CD4-positive, alpha-beta T cell (primary cell): ENCODE measurements around the gene TMA16. TPM values are rescaled to one million over a fixed set of nuclear protein-coding genes. Genes with fewer than 3 reads are reported as not detected.
"Not testable (repeated sequence)": the region's sequence is repeated elsewhere in the genome, so short reads cannot be mapped to it uniquely, and the experiment has no call there.

Experiments
- ATAC-seq: fragments of 200-7000 bp; cut with Tn5 transposase; one replicate; pipeline ENCODE4 v1.10.0; 2022; ENCODE audit warnings: mild to moderate bottlenecking; ENCODE audit not compliant: poor library complexity
- CTCF ChIA-PET: fragments of 350-600 bp; sonication (Branson Sonifier 250); formaldehyde crosslinking; loops from one replicate; lab custom pipeline; 2021; ENCODE audit warnings: antibody characterized with exemption, inconsistent platforms; lab: Charles Lee
- POLR2A ChIA-PET: fragments of 350-600 bp; sonication (Branson Sonifier 250); formaldehyde crosslinking; loops from one replicate; lab custom pipeline; 2021; ENCODE audit warnings: antibody characterized with exemption, inconsistent platforms; lab: Charles Lee
- DNase-seq, 14 experiments: peaks; one replicate each; pipeline ENCODE4 v3.0.0-alpha.2; 2013 to 2020; ENCODE audit warnings: mixed read lengths in 2 of 14
- H3K27ac ChIP-seq, 2 donors: one replicate each; pipeline versions ENCODE4 v1.5.1 to v1.7.0; 2013; ENCODE audit warnings: low read length in 2 of 2, low read depth in 1 of 2, mild to moderate bottlenecking in 1 of 2
- H3K27me3 ChIP-seq, 2 experiments: 1 replicate in 1 of 2; 2 replicates in 1 of 2; pipeline versions ENCODE4 v1.6.1 to v1.7.0; 2013; ENCODE audit warnings: low read length in 2 of 2, control low read depth in 1 of 2, mild to moderate bottlenecking in 1 of 2, moderate library complexity in 1 of 2; ENCODE audit not compliant: insufficient read depth in 2 of 2, control insufficient read depth in 1 of 2
- H3K36me3 ChIP-seq: one replicate; pipeline ENCODE4 v1.6.1; 2013; ENCODE audit warnings: low read length, control low read depth; ENCODE audit not compliant: insufficient read depth
- H3K4me1 ChIP-seq: one replicate; pipeline ENCODE4 v1.6.1; 2013; ENCODE audit warnings: low read length, control low read depth; ENCODE audit not compliant: insufficient read depth
- H3K4me3 ChIP-seq: one replicate; pipeline ENCODE4 v1.5.1; 2013; ENCODE audit warnings: mild to moderate bottlenecking, low read length, moderate library complexity
- H3K9me3 ChIP-seq, 2 experiments: 1 replicate in 1 of 2; 2 replicates in 1 of 2; pipeline versions ENCODE4 v1.6.1 to v1.7.0; 2013; ENCODE audit warnings: low read length in 2 of 2, mild to moderate bottlenecking in 2 of 2, control low read depth in 1 of 2, moderate library complexity in 1 of 2; ENCODE audit not compliant: control insufficient read depth in 1 of 2, insufficient read depth in 1 of 2
- H3K27ac Mint-ChIP-seq: one replicate; pipeline ENCODE4 v1.8.0; 2020; ENCODE audit warnings: mixed read lengths
- H3K27me3 Mint-ChIP-seq: one replicate; pipeline ENCODE4 v1.8.0; 2021; ENCODE audit warnings: mixed read lengths
- H3K36me3 Mint-ChIP-seq: one replicate; pipeline ENCODE4 v1.8.0; 2021; ENCODE audit warnings: low read depth, mixed read lengths
- H3K4me1 Mint-ChIP-seq: one replicate; pipeline ENCODE4 v1.8.0; 2021; ENCODE audit warnings: low read depth, mixed read lengths
- H3K4me3 Mint-ChIP-seq: one replicate; pipeline ENCODE4 v1.8.0; 2020; ENCODE audit warnings: mild to moderate bottlenecking, mixed read lengths
- H3K9me3 Mint-ChIP-seq: one replicate; pipeline ENCODE4 v1.8.0; 2020; ENCODE audit warnings: mixed read lengths
- CTCF ChIP-seq: fragments of 200-600 bp; IDR thresholded peaks from one replicate; pipeline ENCODE4 v1.8.0; 2022; ENCODE audit warnings: antibody characterized with exemption, mild to moderate bottlenecking
- intact Hi-C, 2 experiments: fragments of 100-400 bp; cut with DNase I in 1 of 2; cut with micrococcal nuclease in 1 of 2; formaldehyde crosslinking; loops; one replicate each; pipeline versions ENCODE4 v1.15.1 to v1.9.0; 2023 to 2025; cut with DNase I, micrococcal nuclease
- total RNA-seq, 174 experiments: library from RNA in 2 of 174; stranded (reverse) in 2 of 174; gene quantifications; one replicate each; pipeline ENCODE4 v1.2.3 and lab custom pipeline; 2021 to 2026

TMA16 gene
- total RNA-seq, 2 experiments from 2014 or later, result 6.2 to 6.3 TPM

GRCh38 chr4:163535657-163536056 is 41.2 kb downstream of the TMA16 start:
- DNase-seq (no peak), ATAC-seq (no peak)
- H3K27ac ChIP-seq, result no peak overlapping the region
- no peak for TF ChIP-seq CTCF
- no peaks in the 10 kb centered on the region for H3K9me3 ChIP-seq
- Mint-ChIP-seq H3K9me3 (no peaks in the 10 kb centered on the region), H3K36me3 (peaks cover 8% of the 10 kb centered on the region), H3K4me3 (no peak overlapping the region), H3K4me1 (no peaks in the 10 kb centered on the region), H3K27me3 (no peaks in the 10 kb centered on the region), H3K27ac (no peak overlapping the region)
- POLR2A ChIA-PET, result no interaction called here
- no peak overlapping the region for H3K4me3 ChIP-seq
- CTCF ChIA-PET, result interaction anchor here (0.6 to 1.2 kb wide), 2 partner anchors 13 to 365 kb away, joined by 3 read pairs; no protein-coding TSS in a partner anchor
- no peaks in the 10 kb centered on the region for H3K4me1 ChIP-seq
- no peaks in the 10 kb centered on the region for H3K36me3 ChIP-seq
- intact Hi-C loops, result no loop called here
- H3K27me3 ChIP-seq, result no peaks in the 10 kb centered on the region

GRCh38 chr4:163536091-163536490 is 41.6 kb downstream of the TMA16 start:
- no peaks in the 10 kb centered on the region for H3K9me3 ChIP-seq
- ChIA-PET CTCF (interaction anchor here (0.8 to 1.2 kb wide), 2 partner anchors 13 to 15 kb away, joined by 3 to 4 read pairs; no protein-coding TSS in a partner anchor), POLR2A (no interaction called here)
- no peaks in the 10 kb centered on the region for H3K4me1 ChIP-seq
- ATAC-seq (no peak), DNase-seq (no peak)
- Mint-ChIP-seq H3K36me3 (peaks cover 4% of the 10 kb centered on the region), H3K27ac (no peak overlapping the region), H3K4me3 (no peak overlapping the region), H3K27me3 (no peaks in the 10 kb centered on the region), H3K4me1 (no peaks in the 10 kb centered on the region), H3K9me3 (no peaks in the 10 kb centered on the region)
- no peak overlapping the region for H3K4me3 ChIP-seq
- H3K27me3 ChIP-seq, result no peaks in the 10 kb centered on the region
- no peak for TF ChIP-seq CTCF
- intact Hi-C loops, result no loop called here
- no peak overlapping the region for H3K27ac ChIP-seq
- H3K36me3 ChIP-seq, result no peaks in the 10 kb centered on the region

GRCh38 chr4:163537114-163537513 is 42.6 kb downstream of the TMA16 start:
- DNase-seq (no peak), ATAC-seq (no peak)
- Histone ChIP-seq H3K4me3 (no peak overlapping the region), H3K27ac (no peak overlapping the region), H3K27me3 (no peaks in the 10 kb centered on the region), H3K4me1 (no peaks in the 10 kb centered on the region), H3K36me3 (no peaks in the 10 kb centered on the region), H3K9me3 (no peaks in the 10 kb centered on the region)
- H3K4me1 Mint-ChIP-seq, result no peaks in the 10 kb centered on the region
- no peaks in the 10 kb centered on the region for H3K27me3 Mint-ChIP-seq
- no peaks in the 10 kb centered on the region for H3K36me3 Mint-ChIP-seq
- no peak for TF ChIP-seq CTCF
- no peak overlapping the region for H3K4me3 Mint-ChIP-seq
- H3K27ac Mint-ChIP-seq, result no peak overlapping the region
- H3K9me3 Mint-ChIP-seq, result no peaks in the 10 kb centered on the region
- POLR2A ChIA-PET, result no interaction called here
- CTCF ChIA-PET, result interaction anchor here (0.8 kb wide), 1 partner anchor 13 kb away, joined by 4 read pairs; no protein-coding TSS in a partner anchor
- intact Hi-C loops, result no loop called here

DNA sequence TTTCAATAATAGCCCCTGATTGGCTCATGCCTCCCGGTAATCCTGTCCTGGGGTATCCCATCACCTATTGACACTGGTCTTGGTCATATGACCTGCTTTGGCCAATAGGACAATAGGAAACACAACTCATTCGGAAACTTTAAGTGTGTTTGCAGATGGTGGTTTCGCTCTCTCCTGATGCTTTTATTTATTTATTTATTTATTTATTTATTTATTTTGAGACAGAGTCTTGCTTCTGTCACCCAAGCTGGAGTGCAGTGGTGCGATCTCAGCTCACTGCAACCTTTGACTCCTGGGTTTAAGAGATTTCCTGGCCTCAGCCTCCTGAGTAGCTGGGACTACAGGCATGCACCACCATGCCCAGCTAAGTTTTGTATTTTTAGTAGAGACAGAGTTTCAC is 44.3 kb downstream of the TMA16 start:
- ChIA-PET POLR2A (interaction anchor here (0.6 to 1.0 kb wide), 2 partner anchors 45 to 86 kb away, joined by 3 to 5 read pairs; partner anchors contain the start of gene TMA16), CTCF (interaction anchor here (0.8 kb wide), 1 partner anchor 11 kb away, joined by 3 read pairs; no protein-coding TSS in a partner anchor)
- H3K27me3 Mint-ChIP-seq, H3K9me3 ChIP-seq, H3K4me3 Mint-ChIP-seq, H3K36me3 Mint-ChIP-seq, ATAC-seq, H3K4me1 ChIP-seq, H3K27me3 ChIP-seq, H3K9me3 Mint-ChIP-seq, H3K27ac Mint-ChIP-seq, DNase-seq, intact Hi-C loops, H3K36me3 ChIP-seq, H3K4me1 Mint-ChIP-seq, H3K4me3 ChIP-seq, H3K27ac ChIP-seq: not testable (repeated sequence)
